ENCODE results near the gene COL4A3. TPM values are rescaled to one million over a fixed set of nuclear protein-coding genes. Genes with fewer than 3 reads are reported as not detected.

The COL4A3 gene
- total RNA-seq, 1 experiment from 2014 or later, result 0.15 TPM

GRCh38 chr2:227301523-227301922, 137.1 kb downstream of the COL4A3 start:
- H4K91ac ChIP-seq (ENCODE audit: insufficient read length, low read depth, low read length), result no peak overlapping the region
- Mint-ChIP-seq H3K27ac (no peak overlapping the region), H3K36me3 (ENCODE audit: insufficient read depth in 1 of 3, low read depth in 3 of 3) (peaks cover 0 to 9% (median 3%) of the 10 kb centered on the region in 3 experiments; a peak in 2 of 7 replicates), H3K4me3 (no peak overlapping the region), H3K9me3 (peaks cover 0 to 3% of the 10 kb centered on the region in 2 experiments; a peak in 2 of 5 replicates), H3K27me3 (ENCODE audit: low read depth) (no peaks in the 10 kb centered on the region), H3K4me1 (peaks cover 2 to 3% of the 10 kb centered on the region in 2 experiments)
- H3K23ac ChIP-seq (ENCODE audit: insufficient read length, low read depth, low read length), result no peak overlapping the region
- no peak overlapping the region for H2BK5ac ChIP-seq (ENCODE audit: insufficient read length, low read length)
- H4K8ac ChIP-seq (replicated peaks; ENCODE audit: insufficient read length, low read depth, low read length), result no peak overlapping the region
- no peaks in the 10 kb centered on the region for H3K27me3 ChIP-seq (ENCODE audit: insufficient read depth, low read length)
- H3K79me2 ChIP-seq (ENCODE audit: insufficient read depth, low read length), result no peaks in the 10 kb centered on the region
- H2AFZ ChIP-seq (ENCODE audit: low read length), result no peak overlapping the region
- no peak overlapping the region for H4K5ac ChIP-seq (ENCODE audit: insufficient read length, low read depth, low read length)
- H3K56ac ChIP-seq (ENCODE audit: insufficient read length, low read depth, low read length), result no peak overlapping the region
- no peaks in the 10 kb centered on the region for H4K20me1 ChIP-seq (ENCODE audit: control insufficient read depth, insufficient read depth, insufficient read length)
- H3K18ac ChIP-seq (ENCODE audit: insufficient read length, low read depth, low read length), result no peak overlapping the region
- H3K14ac ChIP-seq (ENCODE audit: insufficient read depth, low read length), result no peak overlapping the region
- H2AK5ac ChIP-seq (ENCODE audit: insufficient read length, low read length), result no peak overlapping the region
- H2BK12ac ChIP-seq (ENCODE audit: insufficient read length, low read depth, low read length), result no peak overlapping the region
- WGBS (ENCODE audit: extremely low coverage, insufficient read length, low lambda C conversion rate), result no CpG with 5 or more reads among the region's 1 CpG
- no peaks in the 10 kb centered on the region for H3K4me1 ChIP-seq (ENCODE audit: insufficient read depth, low read length)
- TF ChIP-seq CTCF (conservative IDR thresholded peaks at IDR 0.05), result no peak
- no peaks in the 10 kb centered on the region for H3K23me2 ChIP-seq (ENCODE audit: insufficient read length, low read depth, low read length, poor library complexity, severe bottlenecking)
- no peak overlapping the region for H3K4me2 ChIP-seq (ENCODE audit: insufficient read depth, insufficient read length, low read length)
- H3K9ac ChIP-seq (ENCODE audit: extremely low read depth, insufficient read length, low read length), result no peak overlapping the region
- no peak overlapping the region for H2BK15ac ChIP-seq (ENCODE audit: low read depth, low read length)
- H2BK20ac ChIP-seq (ENCODE audit: low read depth, low read length, poor library complexity, severe bottlenecking), result no peak overlapping the region
- H3K79me1 ChIP-seq (ENCODE audit: insufficient read depth, low read depth, low read length, poor library complexity, severe bottlenecking), result no peaks in the 10 kb centered on the region
- H3K9me3 ChIP-seq (ENCODE audit: control insufficient read depth, low read depth, low read length), result no peaks in the 10 kb centered on the region
- no peak overlapping the region for H3K4ac ChIP-seq (ENCODE audit: low read depth, low read length)
- no peak overlapping the region for H2BK120ac ChIP-seq (ENCODE audit: low read depth, low read length, poor library complexity, severe bottlenecking)
- H3T11ph ChIP-seq (ENCODE audit: low read length), result no peak overlapping the region
- no peak overlapping the region for H3K27ac ChIP-seq (ENCODE audit: insufficient read length, low read depth, low read length)
- no peak for DNase-seq
